Esophagus muscularis mucosa (tissue), 4 donors: ENCODE measurements around the gene NF2.

Experiments used
- CTCF ChIP-seq, 3 experiments: fragments of 200-600 bp in 2 of 3; fragments of 450-650 bp in 1 of 3; sonication (generic) in 2 of 3; IDR thresholded peaks; one replicate each; pipeline ENCODE4 v1.5.1; 2017 to 2019; ENCODE audit warnings: antibody characterized with exemption in 3 of 3, mild to moderate bottlenecking in 2 of 3, moderate library complexity in 1 of 3
- EP300 ChIP-seq: sonication (generic); formaldehyde crosslinking; IDR thresholded peaks from one replicate; pipeline ENCODE4 v1.6.1; 2017; ENCODE audit warnings: antibody characterized with exemption
- POLR2A ChIP-seq: fragments of 450-650 bp; IDR thresholded peaks from one replicate; pipeline ENCODE4 v1.6.1; 2017; ENCODE audit warnings: antibody characterized with exemption, moderate library complexity, mild to moderate bottlenecking, low read depth
- POLR2AphosphoS5 ChIP-seq, 2 donors: sonication (generic); formaldehyde crosslinking; IDR thresholded peaks; one replicate each; pipeline ENCODE4 v1.6.1; 2017; ENCODE audit warnings: antibody characterized with exemption in 2 of 2

GRCh38 chr22:29707010-29707409 is 103.6 kb downstream of the NF2 start:
- TF ChIP-seq POLR2AphosphoS5 (IDR thresholded peaks at IDR 0.05) (no peak), POLR2A (no peak), EP300 (no peak), CTCF (IDR thresholded peaks at IDR 0.05) (no peak)
